Karpas-422 (cell line): ENCODE results near the gene NFX1. TPM values are rescaled to one million over a fixed set of nuclear protein-coding genes. Genes with fewer than 3 reads are reported as not detected.
"Not testable (repeated sequence)": the region's sequence is repeated elsewhere in the genome, so short reads cannot be mapped to it uniquely, and the experiment has no call there.

Source experiments
- DNase-seq: peaks from one replicate; pipeline ENCODE4 v3.0.0-alpha.2; 2015
- H2AFZ ChIP-seq: fragments of 200-600 bp; sonication (generic); 2 replicates; pipeline ENCODE4 v1.6.1; 2014; ENCODE audit warnings: antibody characterized with exemption, low read length, mixed read lengths
- H3K27ac ChIP-seq: fragments of 200-600 bp; sonication (generic); 2 replicates; pipeline ENCODE4 v1.5.1; 2014; ENCODE audit warnings: mild to moderate bottlenecking, low read length, moderate library complexity
- H3K27me3 ChIP-seq: fragments of 200-600 bp; sonication (generic); 2 replicates; pipeline ENCODE4 v1.6.1; 2014; ENCODE audit warnings: low read length, mixed read lengths
- H3K36me3 ChIP-seq: fragments of 200-600 bp; sonication (generic); 2 replicates; pipeline ENCODE4 v1.6.1; 2014; ENCODE audit warnings: low read length, mixed read lengths; ENCODE audit not compliant: insufficient read depth
- H3K4me1 ChIP-seq: fragments of 200-600 bp; sonication (generic); 2 replicates; pipeline ENCODE4 v1.6.1; 2014; ENCODE audit warnings: mild to moderate bottlenecking, low read length, mixed read lengths
- H3K4me2 ChIP-seq: fragments of 200-600 bp; sonication (generic); 2 replicates; pipeline ENCODE4 v1.6.1; 2014; ENCODE audit warnings: low read length, low read depth, mild to moderate bottlenecking; ENCODE audit not compliant: poor library complexity, severe bottlenecking
- H3K4me3 ChIP-seq: fragments of 200-600 bp; sonication (generic); 2 replicates; pipeline ENCODE4 v1.5.1; 2014; ENCODE audit warnings: mild to moderate bottlenecking, antibody characterized with exemption, low read length, mixed read lengths
- H3K79me2 ChIP-seq: fragments of 200-600 bp; sonication (generic); 2 replicates; pipeline ENCODE4 v1.6.1; 2014; ENCODE audit warnings: mild to moderate bottlenecking, low read length, mixed read lengths
- H3K9ac ChIP-seq: fragments of 200-600 bp; sonication (generic); 2 replicates; pipeline ENCODE4 v1.6.0; 2014; ENCODE audit warnings: low read length
- H3K9me2 ChIP-seq: fragments of 200-600 bp; sonication (generic), shearing (Covaris generic); replicated peaks from 2 replicates; pipeline ENCODE4 v1.6.0; 2014; ENCODE audit warnings: mild to moderate bottlenecking, low read length, moderate library complexity; ENCODE audit not compliant: insufficient read depth
- H3K9me3 ChIP-seq: fragments of 300-700, 200-600 bp; sonication (generic); 2 replicates; pipeline ENCODE4 v1.6.1; 2014; ENCODE audit warnings: low read length, mixed read lengths
- H4K20me1 ChIP-seq: fragments of 200-600 bp; sonication (generic); 2 replicates; pipeline ENCODE4 v1.6.1; 2014; ENCODE audit warnings: mild to moderate bottlenecking, antibody characterized with exemption, low read length, low read depth; ENCODE audit not compliant: insufficient read depth
- total RNA-seq: library from RNA; depleted of rRNA; stranded (reverse); fragments of >200 nt; shearing (Covaris generic); gene quantifications from 2 replicates; pipeline ENCODE4 v1.2.3, GENCODE V29; 2014; ENCODE audit warnings: low replicate concordance

Gene NFX1
- total RNA-seq, 1 experiment from 2014 or later, result 51.4 TPM

DNA sequence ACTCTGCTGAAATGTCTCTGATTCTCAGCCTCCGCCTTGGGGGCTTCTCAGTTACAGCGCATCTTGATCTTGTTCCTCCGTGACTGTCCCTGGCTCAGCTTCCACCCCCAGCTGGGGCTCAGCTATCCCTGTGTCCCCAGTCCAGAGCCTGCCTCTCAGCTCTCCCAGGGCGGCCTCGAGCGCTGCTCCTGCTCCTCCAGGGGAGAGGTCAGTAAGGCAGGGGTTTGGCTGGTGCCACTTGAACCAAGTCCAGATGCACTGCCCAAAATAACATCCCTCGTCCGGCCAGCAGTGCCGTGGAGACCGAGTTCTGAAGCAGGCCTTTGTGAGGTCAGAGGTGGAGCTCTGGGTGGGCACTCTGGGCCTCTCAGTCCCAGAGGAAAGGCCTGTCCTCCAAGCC, 112.1 kb downstream of the NFX1 start, which contains the start of gene AQP7:
AQP7 (minus strand) TSS at position 198 of the 400 bp plus-strand sequence. CDS start 1,306 bp downstream, outside the sequence.
- DNase-seq, H3K9me3 ChIP-seq, H3K4me3 ChIP-seq, H4K20me1 ChIP-seq, H3K79me2 ChIP-seq, H3K9ac ChIP-seq, H3K27ac ChIP-seq, H3K4me2 ChIP-seq, H3K36me3 ChIP-seq, H3K4me1 ChIP-seq, H3K27me3 ChIP-seq, H3K9me2 ChIP-seq: not testable (repeated sequence)
- H2AFZ ChIP-seq, result peak within 1 kb of the TSS; percentile 36; the same call in 1 of the 2 replicates

- Histone ChIP-seq H3K9ac (no peak overlapping the region), H3K27me3 (no peaks in the 10 kb centered on the region), H3K4me2 (no peak overlapping the region), H3K4me1 (peaks cover 2% of the 10 kb centered on the region; the same call in 1 of the 2 replicates), H3K9me3 (no peaks in the 10 kb centered on the region), H3K27ac (no peak overlapping the region), H4K20me1 (no peaks in the 10 kb centered on the region), H3K36me3 (no peaks in the 10 kb centered on the region), H3K4me3 (no peak overlapping the region), H2AFZ (no peak overlapping the region), H3K9me2 (no peaks in the 10 kb centered on the region), H3K79me2 (no peaks in the 10 kb centered on the region)
- no peak for DNase-seq
Measured at GRCh38 chr9:33403941-33404787, 113.8 kb downstream of the NFX1 start.

- Histone ChIP-seq H3K9me3 (no peaks in the 10 kb centered on the region), H3K79me2 (no peaks in the 10 kb centered on the region), H3K4me3 (no peak overlapping the region), H2AFZ (no peak overlapping the region), H3K9me2 (no peaks in the 10 kb centered on the region), H3K27me3 (no peaks in the 10 kb centered on the region), H3K4me2 (no peak overlapping the region), H4K20me1 (no peaks in the 10 kb centered on the region), H3K27ac (no peak overlapping the region), H3K36me3 (no peaks in the 10 kb centered on the region), H3K4me1 (peaks cover 2% of the 10 kb centered on the region; the same call in 1 of the 2 replicates), H3K9ac (no peak overlapping the region)
- DNase-seq, result no peak
Measured at GRCh38 chr9:33404788-33405362, 114.6 kb downstream of the NFX1 start.

- H3K9me3 ChIP-seq, result no peaks in the 10 kb centered on the region
- DNase-seq, result no peak
- no peaks in the 10 kb centered on the region for H3K27me3 ChIP-seq
- H2AFZ ChIP-seq, result no peak overlapping the region
- H3K4me3 ChIP-seq, result no peak overlapping the region
- no peaks in the 10 kb centered on the region for H3K36me3 ChIP-seq
- H3K27ac ChIP-seq, result no peak overlapping the region
- H3K79me2 ChIP-seq, result no peaks in the 10 kb centered on the region
- no peak overlapping the region for H3K4me2 ChIP-seq
- H4K20me1 ChIP-seq, result no peaks in the 10 kb centered on the region
- no peaks in the 10 kb centered on the region for H3K9me2 ChIP-seq
- peaks cover 2% of the 10 kb centered on the region; the same call in 1 of the 2 replicates for H3K4me1 ChIP-seq
- no peak overlapping the region for H3K9ac ChIP-seq
Measured at GRCh38 chr9:33407061-33407460, 116.7 kb downstream of the NFX1 start.

DNA sequence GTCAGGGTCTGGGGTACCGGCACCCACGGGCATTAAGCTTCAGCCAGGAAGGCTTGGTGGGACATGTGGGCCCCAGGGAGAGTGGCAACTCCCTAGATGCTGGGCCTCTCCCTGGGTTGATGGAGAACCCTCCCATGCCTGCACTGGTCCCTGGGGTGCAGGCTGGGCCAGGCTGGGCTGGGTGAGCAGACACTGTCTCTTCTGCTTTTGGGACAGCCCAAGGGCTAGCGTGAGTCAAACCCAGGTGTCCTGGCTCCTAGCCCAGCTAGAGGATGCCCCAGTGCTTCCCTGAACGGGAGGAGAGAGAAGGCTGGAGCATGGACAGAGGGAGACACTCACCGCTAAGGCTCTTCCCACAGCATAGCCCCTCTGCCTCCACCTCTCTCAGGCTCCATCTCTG, 117.8 kb downstream of the NFX1 start:
- Histone ChIP-seq H3K4me1 (peaks cover 2% of the 10 kb centered on the region; the same call in 1 of the 2 replicates), H3K9me3 (no peaks in the 10 kb centered on the region), H4K20me1 (no peaks in the 10 kb centered on the region), H3K4me3 (no peak overlapping the region), H3K27ac (no peak overlapping the region), H2AFZ (no peak overlapping the region), H3K36me3 (no peaks in the 10 kb centered on the region), H3K9ac (no peak overlapping the region), H3K79me2 (no peaks in the 10 kb centered on the region), H3K4me2 (no peak overlapping the region), H3K27me3 (no peaks in the 10 kb centered on the region), H3K9me2 (no peaks in the 10 kb centered on the region)
- no peak for DNase-seq

DNA sequence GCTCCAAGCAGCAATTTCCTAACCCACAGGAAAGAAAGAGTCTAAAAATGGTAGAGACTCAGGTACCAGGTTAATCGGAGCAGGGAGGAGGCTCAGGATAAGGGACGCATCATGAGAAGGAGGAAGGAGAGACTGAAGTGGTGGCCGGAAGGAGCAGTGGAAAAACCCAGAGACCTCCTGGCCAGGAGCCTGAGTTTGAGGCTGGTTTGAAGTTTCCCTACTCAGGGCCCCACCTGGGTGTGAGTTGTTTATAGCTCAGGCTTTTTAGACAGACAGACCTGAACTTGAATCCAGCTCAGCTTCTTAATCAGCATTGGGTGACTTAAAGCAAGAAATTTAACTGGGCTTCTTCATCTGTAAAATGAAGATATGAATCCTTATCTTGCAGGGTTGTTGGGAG, 124.0 kb downstream of the NFX1 start:
- H3K4me2 ChIP-seq, result no peak overlapping the region
- H3K9me2 ChIP-seq, result no peaks in the 10 kb centered on the region
- no peaks in the 10 kb centered on the region for H3K9me3 ChIP-seq
- H3K9ac ChIP-seq, result no peak overlapping the region
- H3K4me1 ChIP-seq, result peaks cover 3% of the 10 kb centered on the region
- H3K27ac ChIP-seq, result no peak overlapping the region
- no peaks in the 10 kb centered on the region for H3K36me3 ChIP-seq
- no peak overlapping the region for H2AFZ ChIP-seq
- DNase-seq, result no peak
- H3K27me3 ChIP-seq, result no peaks in the 10 kb centered on the region
- H4K20me1 ChIP-seq, result no peaks in the 10 kb centered on the region
- H3K4me3 ChIP-seq, result no peak overlapping the region
- H3K79me2 ChIP-seq, result no peaks in the 10 kb centered on the region

DNA sequence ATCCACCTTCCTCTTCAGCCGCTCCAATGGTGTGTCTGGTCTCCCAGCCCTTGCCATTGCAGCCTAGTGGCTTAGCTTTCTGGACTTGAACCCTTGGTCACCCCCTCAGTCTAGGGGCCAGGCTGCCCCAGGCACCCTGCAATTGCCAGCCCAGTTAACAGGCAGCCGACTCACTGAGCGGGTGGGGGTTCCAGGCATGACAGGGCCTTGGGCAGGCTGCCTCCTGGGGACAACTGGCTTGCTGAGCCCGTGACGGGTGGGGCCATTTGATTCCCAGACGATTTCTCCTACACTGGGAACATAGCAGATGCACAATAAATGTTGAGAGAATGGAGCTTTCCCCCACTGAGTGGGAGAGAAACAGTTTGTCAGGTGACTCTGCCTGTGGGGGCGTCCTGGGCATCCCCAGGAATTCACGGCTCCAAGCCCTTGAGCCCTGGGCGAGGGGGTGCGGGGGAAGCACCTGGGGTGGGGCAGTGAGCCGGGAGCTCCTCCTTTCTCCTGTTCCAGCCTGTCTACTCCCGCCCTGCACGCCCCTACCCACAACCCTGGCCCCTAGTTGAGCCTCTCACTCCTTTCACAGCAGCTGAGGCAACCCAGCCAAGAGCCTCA, 124.7 kb downstream of the NFX1 start:
- Histone ChIP-seq H3K36me3 (no peaks in the 10 kb centered on the region), H2AFZ (no peak overlapping the region), H3K4me3 (no peak overlapping the region), H3K9me2 (no peaks in the 10 kb centered on the region), H3K9ac (no peak overlapping the region), H3K27ac (no peak overlapping the region), H3K4me2 (no peak overlapping the region), H3K4me1 (peaks cover 3% of the 10 kb centered on the region), H3K9me3 (no peaks in the 10 kb centered on the region), H4K20me1 (no peaks in the 10 kb centered on the region), H3K79me2 (no peaks in the 10 kb centered on the region), H3K27me3 (no peaks in the 10 kb centered on the region)
- DNase-seq, result no peak

GRCh38 chr9:33415501-33416038, 125.3 kb downstream of the NFX1 start:
- Histone ChIP-seq H3K4me3 (no peak overlapping the region), H3K4me2 (no peak overlapping the region), H3K27ac (no peak overlapping the region), H2AFZ (no peak overlapping the region), H3K27me3 (no peaks in the 10 kb centered on the region), H3K36me3 (no peaks in the 10 kb centered on the region), H3K9ac (no peak overlapping the region), H4K20me1 (no peaks in the 10 kb centered on the region), H3K4me1 (peaks cover 3% of the 10 kb centered on the region), H3K9me2 (no peaks in the 10 kb centered on the region), H3K79me2 (no peaks in the 10 kb centered on the region), H3K9me3 (no peaks in the 10 kb centered on the region)
- peak; percentile 88 for DNase-seq
